ENCODE measurements around the gene UNCX. TPM values are rescaled to one million over a fixed set of nuclear protein-coding genes. Genes with fewer than 3 reads are reported as not detected.

Gene UNCX
- total and polyA plus RNA-seq, 2 experiments from 2014 or later: not detected

GRCh38 chr7:1254281-1255079 is 21.8 kb downstream of the UNCX start:
- Mint-ChIP-seq H3K27me3 (ENCODE audit: insufficient read depth, low read depth, poor library complexity) (peaks cover 20% of the 10 kb centered on the region), H3K27ac (no peak overlapping the region), H3K9me3 (no peaks in the 10 kb centered on the region; the same call in 2 of the 3 replicates), H3K36me3 (ENCODE audit: low read depth) (no peaks in the 10 kb centered on the region), H3K4me3 (no peak overlapping the region), H3K4me1 (0 out of 3 replicates have a peak, but pooled peaks cover 2% of the 10 kb centered on the region)
- no peak overlapping the region for H3K27ac ChIP-seq (ENCODE audit: low read depth)
- no peak overlapping the region for H3K4me3 ChIP-seq
- no peaks in the 10 kb centered on the region for H3K9me2 ChIP-seq (ENCODE audit: insufficient read depth)
- H2AFZ ChIP-seq: no peak overlapping the region
- H3K4me1 ChIP-seq (ENCODE audit: insufficient read depth): 0 out of 2 replicates have a peak, but pooled peaks cover 6% of the 10 kb centered on the region
- peaks cover 15% of the 10 kb centered on the region for H3K27me3 ChIP-seq (ENCODE audit: insufficient read depth)
- TF ChIP-seq POLR2AphosphoS5 (IDR thresholded peaks at IDR 0.05; ENCODE audit: low read depth) (no peak), EZH2phosphoT487 (IDR thresholded peaks at IDR 0.05; ENCODE audit: unreplicated experiment) (no peak), CTCF (conservative IDR thresholded peaks at IDR 0.05; ENCODE audit: low read depth in 2 of 2) (no peak), ETS1 (IDR thresholded peaks at IDR 0.05) (no peak), JUNB (IDR thresholded peaks at IDR 0.05; ENCODE audit: unreplicated experiment) (no peak), CREB1 (CRISPR knock-in tag; IDR thresholded peaks at IDR 0.05; ENCODE audit: low read depth) (no peak), STAT1 (IDR thresholded peaks at IDR 0.05; ENCODE audit: unreplicated experiment) (no peak), ZNF114 (CRISPR knock-in tag; IDR thresholded peaks at IDR 0.05) (no peak), REST (IDR thresholded peaks at IDR 0.05; ENCODE audit: unreplicated experiment) (no peak), ZNF331 (CRISPR knock-in tag; IDR thresholded peaks at IDR 0.05; ENCODE audit: low read depth) (no peak), ZNF462 (CRISPR knock-in tag; IDR thresholded peaks at IDR 0.05) (no peak), EZH2 (IDR thresholded peaks at IDR 0.05; ENCODE audit: low read depth, unreplicated experiment) (no peak)
- no peak overlapping the region for H3K4me2 ChIP-seq
- no peak for DNase-seq (ENCODE audit: low spot score)
- H4K20me1 ChIP-seq (replicated peaks; ENCODE audit: insufficient read depth): no peaks in the 10 kb centered on the region
- ATAC-seq: no peak
- no peaks in the 10 kb centered on the region for H3F3A ChIP-seq (replicated peaks; ENCODE audit: low read depth)
- H3K79me2 ChIP-seq (replicated peaks; ENCODE audit: insufficient read depth): no peaks in the 10 kb centered on the region
- H3K36me3 ChIP-seq (ENCODE audit: insufficient read depth): no peaks in the 10 kb centered on the region
